ENCODE results near the gene RAB28. TPM values are rescaled to one million over a fixed set of nuclear protein-coding genes. Genes with fewer than 3 reads are reported as not detected.

RAB28 gene
- total RNA-seq, 1 experiment from 2014 or later: 10.4 TPM

- H3K4me3 ChIP-seq (ENCODE audit: low read length): no peak overlapping the region
- BruUV-seq (replicated peaks): no TSS peak
- no peaks in the 10 kb centered on the region for H3K36me3 ChIP-seq (ENCODE audit: low read depth, low read length)
- DNase-seq (no peak), ATAC-seq (no peak)
- no peak overlapping the region for H3K27ac ChIP-seq (ENCODE audit: low read length)
- peaks cover 36% of the 10 kb centered on the region for H3K27me3 ChIP-seq (ENCODE audit: low read length)
- ChIA-PET CTCF (no interaction called here), POLR2A (ENCODE audit: unreplicated experiment) (no interaction called here)
- intact Hi-C loops (cut with micrococcal nuclease): no loop called here
- H3K79me2 ChIP-seq (ENCODE audit: low read length): no peaks in the 10 kb centered on the region
- H4K20me1 ChIP-seq (ENCODE audit: low read length): no peaks in the 10 kb centered on the region
- TF ChIP-seq, protein P1, sequence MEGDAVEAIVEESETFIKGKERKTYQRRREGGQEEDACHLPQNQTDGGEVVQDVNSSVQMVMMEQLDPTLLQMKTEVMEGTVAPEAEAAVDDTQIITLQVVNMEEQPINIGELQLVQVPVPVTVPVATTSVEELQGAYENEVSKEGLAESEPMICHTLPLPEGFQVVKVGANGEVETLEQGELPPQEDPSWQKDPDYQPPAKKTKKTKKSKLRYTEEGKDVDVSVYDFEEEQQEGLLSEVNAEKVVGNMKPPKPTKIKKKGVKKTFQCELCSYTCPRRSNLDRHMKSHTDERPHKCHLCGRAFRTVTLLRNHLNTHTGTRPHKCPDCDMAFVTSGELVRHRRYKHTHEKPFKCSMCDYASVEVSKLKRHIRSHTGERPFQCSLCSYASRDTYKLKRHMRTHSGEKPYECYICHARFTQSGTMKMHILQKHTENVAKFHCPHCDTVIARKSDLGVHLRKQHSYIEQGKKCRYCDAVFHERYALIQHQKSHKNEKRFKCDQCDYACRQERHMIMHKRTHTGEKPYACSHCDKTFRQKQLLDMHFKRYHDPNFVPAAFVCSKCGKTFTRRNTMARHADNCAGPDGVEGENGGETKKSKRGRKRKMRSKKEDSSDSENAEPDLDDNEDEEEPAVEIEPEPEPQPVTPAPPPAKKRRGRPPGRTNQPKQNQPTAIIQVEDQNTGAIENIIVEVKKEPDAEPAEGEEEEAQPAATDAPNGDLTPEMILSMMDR (conservative IDR thresholded peaks at IDR 0.05; ENCODE audit: low read depth, low read length): no peak
- TF ChIP-seq EZH2 (IDR thresholded peaks at IDR 0.05; ENCODE audit: low read length, unreplicated experiment) (no peak), EZH2phosphoT487 (IDR thresholded peaks at IDR 0.05; ENCODE audit: borderline replicate concordance, low read length) (no peak)
- H3K4me2 ChIP-seq (ENCODE audit: low read length): no peak overlapping the region
- no peaks in the 10 kb centered on the region for H3F3A ChIP-seq (ENCODE audit: low read length, unreplicated experiment)
- H3K9me3 ChIP-seq (ENCODE audit: low read length): no peaks in the 10 kb centered on the region
- no peak overlapping the region for H2AFZ ChIP-seq (ENCODE audit: low read length)
- H3K4me1 ChIP-seq (ENCODE audit: insufficient read depth, low read length): no peaks in the 10 kb centered on the region
- H3K9ac ChIP-seq (ENCODE audit: low read length): no peak overlapping the region
- no peaks in the 10 kb centered on the region for H3K9me2 ChIP-seq (replicated peaks; ENCODE audit: low read length)
Measured at GRCh38 chr4:13525606-13526281, 41.6 kb upstream of the RAB28 start.

GRCh38 chr4:13524504-13525243 lies 40.5 kb upstream of the RAB28 start:
- Histone ChIP-seq H3K36me3 (ENCODE audit: low read depth, low read length) (no peaks in the 10 kb centered on the region), H3K27ac (ENCODE audit: low read length) (no peak overlapping the region), H3K9ac (ENCODE audit: low read length) (no peak overlapping the region), H3K4me1 (ENCODE audit: insufficient read depth, low read length) (no peaks in the 10 kb centered on the region), H3K9me3 (ENCODE audit: low read length) (no peaks in the 10 kb centered on the region), H3K4me2 (ENCODE audit: low read length) (no peak overlapping the region), H3K79me2 (ENCODE audit: low read length) (no peaks in the 10 kb centered on the region), H3K27me3 (ENCODE audit: low read length) (peaks cover 36% of the 10 kb centered on the region), H3F3A (ENCODE audit: low read length, unreplicated experiment) (no peaks in the 10 kb centered on the region), H3K9me2 (replicated peaks; ENCODE audit: low read length) (no peaks in the 10 kb centered on the region), H4K20me1 (ENCODE audit: low read length) (no peaks in the 10 kb centered on the region), H3K4me3 (ENCODE audit: low read length) (no peak overlapping the region), H2AFZ (ENCODE audit: low read length) (no peak overlapping the region)
- ATAC-seq (no peak), DNase-seq (no peak)
- intact Hi-C loops (cut with micrococcal nuclease): no loop called here
- ChIA-PET POLR2A (ENCODE audit: unreplicated experiment) (no interaction called here), CTCF (no interaction called here)
- BruUV-seq (replicated peaks): no TSS peak
- TF ChIP-seq, protein P1 (conservative IDR thresholded peaks at IDR 0.05; ENCODE audit: low read depth, low read length): no peak
- TF ChIP-seq EZH2 (IDR thresholded peaks at IDR 0.05; ENCODE audit: low read length, unreplicated experiment): no peak
- no peak for TF ChIP-seq EZH2phosphoT487 (IDR thresholded peaks at IDR 0.05; ENCODE audit: borderline replicate concordance, low read length)
